Measurements from ENCODE around the gene CNNM2.
A peak's percentile ranks its signal among the peaks of the same experiment; 100 is the strongest.
"Not testable (repeated sequence)": the region's sequence is repeated elsewhere in the genome, so short reads cannot be mapped to it uniquely, and the experiment has no call there.

Gene CNNM2

DNA sequence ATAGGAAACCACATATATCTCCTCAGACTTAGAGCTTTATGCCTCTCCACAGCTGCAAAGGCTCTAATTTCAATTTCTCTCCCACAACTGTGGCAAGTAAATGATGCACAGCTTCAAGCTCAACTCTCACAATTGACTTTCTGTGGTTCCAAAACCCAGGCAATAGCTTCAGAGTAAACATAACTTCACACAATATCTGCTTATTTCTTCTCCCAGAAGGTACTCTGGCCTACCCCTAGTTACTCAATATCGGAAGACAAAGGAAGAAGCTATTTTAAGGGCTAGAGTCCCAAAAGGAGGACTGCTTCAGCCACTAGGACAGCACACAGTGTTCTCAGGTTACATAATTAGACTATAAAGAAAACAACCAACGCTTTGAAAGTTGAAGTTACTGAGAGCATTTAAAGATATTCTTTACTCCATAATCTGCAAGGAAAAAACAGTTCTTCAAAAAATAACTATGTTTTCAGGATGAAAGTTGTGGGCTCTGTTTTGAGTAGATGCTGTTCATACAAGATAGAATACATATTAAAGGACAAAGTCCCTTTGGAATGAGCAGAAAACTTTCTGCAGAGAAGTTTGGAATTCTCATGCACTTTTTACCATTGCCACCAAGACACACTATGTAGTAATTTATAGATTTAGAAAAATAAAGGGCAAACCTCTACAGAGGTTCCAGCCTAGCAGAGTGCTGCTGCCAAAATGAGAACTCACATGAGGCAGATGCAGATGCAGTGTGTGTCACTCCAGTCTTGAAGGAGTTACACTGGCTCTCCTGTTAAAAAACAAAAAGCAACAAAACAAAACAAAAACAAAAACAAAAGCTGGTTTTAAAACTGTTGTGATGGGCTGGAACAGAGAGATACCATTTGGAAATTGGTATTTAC is 193.2 kb downstream of the CNNM2 start:
- DNase-seq, result peak in 1 of 2 experiments; percentile 14

DNA sequence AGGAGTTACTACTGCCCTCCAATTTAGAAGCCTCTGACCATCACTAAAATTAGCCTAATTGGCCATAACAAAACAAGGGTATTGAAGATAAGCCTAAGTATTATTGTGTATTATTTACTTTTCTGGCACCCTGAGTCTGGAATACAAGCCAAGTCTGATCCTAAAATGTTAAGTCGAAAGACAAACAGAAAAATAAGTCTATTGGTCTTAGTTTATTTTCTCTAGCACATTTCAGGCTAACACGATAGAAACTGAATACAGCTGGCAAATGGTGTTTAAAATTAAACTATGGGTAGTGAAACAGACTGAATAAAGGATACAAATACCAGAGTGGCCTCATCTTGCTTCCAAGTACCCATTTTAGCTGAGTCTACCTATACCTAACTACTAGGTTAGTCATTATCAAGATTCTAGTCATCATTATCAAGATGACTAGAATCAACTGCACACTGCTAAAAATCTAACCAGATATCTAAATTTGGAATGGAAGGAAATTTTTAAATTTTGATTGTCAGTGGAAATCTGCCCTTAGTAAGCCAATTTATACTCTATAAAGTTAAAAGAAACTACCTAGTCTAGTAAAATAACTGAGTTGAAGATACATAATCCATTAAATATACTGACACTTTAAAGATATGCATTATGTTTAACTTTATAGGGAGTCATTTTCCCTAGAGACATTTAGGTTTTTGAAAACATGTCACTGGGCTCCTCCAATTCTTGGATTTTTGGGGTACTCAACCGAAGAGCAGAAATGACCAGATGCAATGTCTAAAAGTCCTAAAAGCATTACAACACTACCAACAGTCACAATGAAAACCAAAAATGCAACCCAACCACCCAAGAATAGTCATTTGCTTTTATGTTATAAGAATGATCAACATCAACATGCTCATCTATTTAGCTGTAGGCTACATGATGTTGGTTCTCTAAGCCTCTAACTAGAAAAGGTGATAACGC is 194.1 kb downstream of the CNNM2 start:
- no peak for DNase-seq

DNA sequence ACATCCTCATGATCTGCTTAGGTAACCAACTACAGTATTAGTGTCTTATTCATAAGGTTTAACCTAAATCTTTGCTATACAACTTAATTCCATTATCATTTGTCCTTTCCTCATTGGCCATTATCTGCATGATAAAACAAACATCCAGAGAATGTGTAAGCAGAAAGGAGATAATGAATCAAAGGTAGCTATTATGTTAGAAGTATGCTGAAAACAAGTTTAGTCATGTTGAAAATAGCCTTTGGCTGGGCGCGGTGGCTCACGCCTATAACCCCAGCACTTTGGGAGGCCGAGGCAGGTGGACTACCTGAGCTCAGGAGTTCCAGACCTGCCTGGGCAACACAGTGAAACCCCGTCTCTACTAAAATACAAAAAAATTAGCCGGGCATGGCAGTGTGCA is 196.8 kb downstream of the CNNM2 start:
- no peak for DNase-seq

DNA sequence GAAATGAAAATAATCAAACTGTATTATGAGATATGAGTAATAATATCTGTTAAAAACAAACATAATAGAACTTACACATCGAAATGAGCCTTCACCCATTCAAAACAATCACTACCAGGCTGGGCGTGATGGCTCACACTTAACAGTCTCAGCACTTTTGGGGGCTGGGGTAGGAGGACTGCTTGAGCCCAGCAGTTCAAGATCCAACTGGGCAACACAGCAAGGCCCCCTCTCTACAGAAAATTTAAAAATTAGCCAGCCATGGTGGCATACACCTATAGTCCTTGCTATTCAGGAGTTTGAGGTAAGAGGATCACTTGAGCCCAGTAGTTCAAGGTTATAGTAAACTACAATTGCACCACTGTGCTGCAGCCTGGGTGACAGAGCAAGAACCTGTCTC is 199.2 kb downstream of the CNNM2 start:
- no peak for DNase-seq

DNA sequence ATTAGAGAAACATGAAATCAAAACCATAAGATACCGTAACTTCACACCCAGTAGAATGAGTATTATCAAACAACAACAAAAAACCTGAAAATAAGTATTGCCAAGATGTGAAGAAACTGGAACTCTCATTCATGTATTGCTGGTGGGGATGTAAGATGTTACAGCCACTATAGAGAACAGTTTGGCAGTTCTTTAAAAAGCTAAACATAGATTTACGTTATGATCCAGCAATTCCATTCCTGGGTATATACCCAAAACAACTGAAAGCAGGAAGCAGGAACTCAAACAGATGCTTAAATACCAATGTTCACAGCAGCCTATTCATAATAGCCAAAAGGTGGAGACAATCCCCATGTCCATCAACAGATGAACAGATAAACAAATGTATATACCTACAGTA is 202.5 kb downstream of the CNNM2 start:
- no peak for DNase-seq

DNA sequence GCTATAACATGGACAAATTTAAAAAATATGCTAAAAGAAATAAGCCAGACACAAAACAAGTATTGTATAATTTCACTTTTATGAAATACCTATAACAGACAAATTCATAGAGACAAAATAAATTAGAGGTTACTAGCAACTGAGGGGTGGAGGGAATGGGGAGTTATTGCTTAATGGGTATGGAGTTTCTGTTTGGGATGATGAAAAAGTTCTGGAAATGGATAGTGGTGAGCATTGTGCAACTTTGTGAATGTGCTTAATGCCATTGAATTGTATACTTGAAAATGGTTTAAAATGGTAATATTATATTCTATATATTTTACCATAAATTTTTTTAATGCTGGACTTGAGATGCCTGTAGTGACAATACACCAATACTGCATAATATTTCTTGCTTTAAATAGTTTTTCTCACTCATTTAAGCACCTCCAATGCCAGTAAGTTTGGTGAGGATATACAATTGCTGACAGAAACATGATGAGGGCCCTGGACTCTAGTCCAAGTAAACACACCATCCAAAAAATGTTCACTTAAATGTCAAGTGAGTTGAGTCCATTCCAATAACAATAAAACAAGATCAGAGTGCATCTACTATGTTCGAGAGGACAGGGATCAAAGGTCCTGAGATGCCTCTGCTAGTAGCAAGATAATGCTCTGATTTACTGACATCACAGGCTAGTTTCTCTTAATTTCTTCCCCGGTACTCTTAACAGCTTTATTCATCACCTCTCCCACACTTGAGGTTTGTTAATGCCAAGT is 203.1 kb downstream of the CNNM2 start:
- no peak for DNase-seq

DNA sequence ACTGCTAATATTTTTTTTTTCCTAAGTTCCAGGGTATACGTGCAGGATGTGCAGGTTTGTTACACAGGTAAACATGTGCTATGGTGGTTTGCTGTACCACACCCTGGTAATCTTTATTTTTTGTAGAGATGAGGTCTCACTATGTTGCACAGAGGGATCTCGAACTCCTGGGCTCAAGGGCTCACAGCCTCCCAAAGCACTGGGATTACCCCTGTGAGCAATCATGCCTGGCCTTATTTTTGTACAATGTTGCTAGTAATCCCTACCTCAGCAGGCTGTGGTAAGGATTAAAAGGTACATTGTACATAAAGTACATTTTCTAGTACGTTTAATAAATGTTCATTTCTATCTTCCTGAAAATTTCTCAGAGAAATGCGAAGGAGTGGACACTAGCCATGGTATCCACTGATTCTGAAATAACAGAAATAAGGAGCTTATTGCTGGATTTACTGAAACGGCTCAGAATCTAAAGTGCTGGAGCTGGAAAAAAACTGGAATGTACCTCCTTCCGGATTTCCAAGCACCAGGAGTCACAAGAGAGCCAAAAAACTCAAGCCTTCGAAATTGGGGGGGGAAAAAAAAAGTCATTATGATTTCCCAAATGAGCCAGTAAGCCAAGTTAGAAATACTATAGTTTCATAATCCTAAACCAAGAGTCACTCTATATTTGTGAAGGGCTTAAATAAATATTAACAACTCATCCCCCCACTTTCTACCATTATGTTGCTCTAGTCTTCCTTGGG is 205.4 kb downstream of the CNNM2 start:
- DNase-seq, result no peak

DNA sequence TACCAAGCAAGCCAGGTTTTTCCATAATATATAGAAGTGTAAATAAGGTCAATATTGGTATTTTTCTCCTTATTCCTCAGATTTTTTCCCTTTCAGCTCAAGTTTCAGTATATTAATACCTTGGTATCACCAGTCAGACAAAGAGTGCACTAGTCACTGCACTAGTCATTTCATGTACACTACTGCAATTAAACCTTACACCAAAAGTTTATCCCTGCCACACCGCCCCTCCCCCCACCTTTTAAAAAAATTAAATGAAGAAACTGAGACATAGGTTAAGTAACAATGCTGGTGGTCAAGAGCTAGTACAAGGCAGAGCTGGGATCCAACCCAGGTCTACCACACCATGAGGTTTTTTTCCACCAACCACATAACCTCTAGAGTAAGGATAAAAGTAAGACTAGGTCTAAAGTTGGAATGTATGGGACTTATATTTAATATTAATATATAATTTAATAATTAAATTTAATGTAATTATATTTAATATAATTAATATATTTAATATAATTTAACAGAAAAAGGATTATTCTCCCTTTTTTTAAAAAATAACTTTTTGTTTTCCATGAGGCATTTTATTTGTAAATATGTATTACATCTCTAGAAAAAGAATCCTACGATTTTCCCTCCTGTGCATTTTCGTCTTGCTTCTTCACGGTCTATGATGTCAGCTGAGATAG is 206.5 kb downstream of the CNNM2 start:
- DNase-seq, result no peak

DNA sequence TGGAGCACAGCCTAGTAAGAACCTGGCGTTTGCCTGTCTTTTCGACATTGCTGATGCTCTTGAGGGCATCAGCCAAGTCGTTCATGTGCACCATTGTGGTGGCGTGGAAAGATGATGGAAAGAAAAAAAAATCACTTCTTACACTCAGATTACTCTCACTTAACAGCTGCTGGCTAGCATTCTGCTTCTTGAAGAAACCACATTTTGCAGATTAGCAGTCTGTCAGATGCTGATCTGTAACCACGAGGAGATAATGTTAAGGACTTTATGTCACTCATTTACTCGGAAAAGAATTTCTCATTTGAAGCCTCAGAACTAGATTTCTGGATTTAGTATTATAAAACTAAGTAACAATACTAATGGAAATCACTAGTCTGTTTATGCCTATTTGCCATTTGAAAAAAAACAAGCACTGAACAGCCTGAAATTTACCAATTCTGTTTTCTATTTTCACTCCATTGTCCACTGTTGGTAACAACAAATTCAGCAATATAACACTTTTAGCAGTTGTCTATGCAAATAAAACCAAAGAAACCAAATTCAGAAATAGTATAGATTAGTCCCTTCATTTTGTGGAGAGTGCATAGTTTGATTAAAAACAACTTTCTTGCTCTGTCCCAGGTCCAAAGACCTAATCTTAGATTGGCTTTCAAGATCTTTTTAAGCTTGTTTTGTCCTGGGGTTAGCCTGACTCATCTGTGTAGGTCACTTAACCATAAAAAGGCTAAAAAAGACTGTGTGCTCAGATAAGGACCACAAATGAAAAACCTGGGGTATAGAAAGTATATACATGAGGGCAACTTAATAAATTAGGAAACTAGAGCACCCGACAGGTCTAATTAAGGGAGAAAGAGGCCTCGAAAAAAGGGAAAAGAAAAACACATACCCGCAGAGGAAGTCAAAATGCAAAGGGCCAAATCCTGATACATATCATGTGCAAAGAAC is 207.5 kb downstream of the CNNM2 start:
- no peak for DNase-seq

DNA sequence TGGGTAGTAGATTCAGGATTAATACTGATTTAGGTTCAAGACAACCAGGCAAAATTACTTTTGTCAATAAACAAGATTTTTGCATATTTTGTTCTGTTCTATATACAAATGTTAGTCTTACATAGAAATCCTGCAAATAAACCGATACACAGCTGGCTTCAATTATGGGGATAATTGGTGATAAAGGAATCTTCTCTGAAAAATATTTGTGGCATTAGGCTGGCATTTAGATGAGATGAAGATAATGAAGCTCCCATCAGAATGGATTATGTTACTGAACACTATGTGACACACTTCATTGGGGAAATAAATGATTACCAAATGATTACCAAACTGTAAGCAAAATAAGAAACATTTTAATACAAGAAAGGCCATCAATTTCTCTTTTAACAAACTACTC is 209.1 kb downstream of the CNNM2 start:
- DNase-seq, result no peak

DNA sequence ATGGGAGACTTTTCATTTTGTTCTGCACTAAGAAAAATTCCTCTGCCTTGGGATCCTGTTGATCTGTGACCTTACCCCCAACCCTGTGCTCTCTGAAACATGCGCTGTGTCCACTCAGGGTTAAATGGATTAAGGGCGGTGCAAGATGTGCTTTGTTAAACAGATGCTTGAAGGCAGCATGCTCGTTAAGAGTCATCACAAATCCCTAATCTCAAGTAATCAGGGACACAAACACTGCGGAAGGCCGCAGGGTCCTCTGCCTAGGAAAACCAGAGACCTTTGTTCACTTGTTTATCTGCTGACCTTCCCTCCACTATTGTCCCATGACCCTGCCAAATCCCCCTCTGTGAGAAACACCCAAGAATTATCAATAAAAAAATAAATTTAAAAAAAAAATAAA is 212.1 kb downstream of the CNNM2 start:
- not testable (repeated sequence) for DNase-seq

DNA sequence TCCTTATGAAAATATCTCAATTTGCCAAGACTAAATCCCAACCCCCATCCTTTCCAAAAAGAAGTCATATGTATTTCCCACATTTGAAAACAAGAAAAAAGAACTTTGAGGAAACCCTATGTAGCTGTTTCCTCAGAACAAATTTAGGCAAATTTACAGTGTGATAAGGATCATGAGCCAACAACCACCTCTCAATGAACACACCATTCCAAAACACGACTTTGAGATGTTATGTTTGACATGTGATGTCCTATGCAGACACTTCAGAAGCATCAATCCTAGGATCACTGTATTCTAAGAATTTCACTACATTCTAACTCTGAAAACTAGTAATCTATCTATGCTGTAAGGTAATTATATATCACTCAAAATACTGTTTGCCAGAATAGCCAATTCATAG is 212.8 kb downstream of the CNNM2 start:
- DNase-seq, result no peak

DNA sequence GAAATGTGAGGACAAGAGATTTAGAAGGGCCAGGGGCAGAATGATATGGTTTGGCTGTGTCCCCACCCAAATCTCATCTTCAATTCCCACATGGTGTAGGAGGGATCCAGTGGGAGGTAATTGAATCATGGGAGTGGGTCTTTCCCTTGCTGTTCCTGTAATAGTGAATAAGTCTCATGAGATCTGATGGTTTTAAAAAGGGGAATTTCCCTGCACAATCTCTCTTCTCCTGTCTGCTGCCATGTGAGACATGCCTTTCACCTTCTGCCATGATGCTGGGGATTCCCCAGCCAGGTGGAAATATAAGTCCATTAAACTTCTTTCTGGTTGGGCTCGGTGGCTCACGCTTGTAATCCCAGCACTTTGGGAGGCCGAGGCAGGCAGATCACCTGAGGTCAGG is 217.1 kb downstream of the CNNM2 start:
- not testable (repeated sequence) for DNase-seq

DNA sequence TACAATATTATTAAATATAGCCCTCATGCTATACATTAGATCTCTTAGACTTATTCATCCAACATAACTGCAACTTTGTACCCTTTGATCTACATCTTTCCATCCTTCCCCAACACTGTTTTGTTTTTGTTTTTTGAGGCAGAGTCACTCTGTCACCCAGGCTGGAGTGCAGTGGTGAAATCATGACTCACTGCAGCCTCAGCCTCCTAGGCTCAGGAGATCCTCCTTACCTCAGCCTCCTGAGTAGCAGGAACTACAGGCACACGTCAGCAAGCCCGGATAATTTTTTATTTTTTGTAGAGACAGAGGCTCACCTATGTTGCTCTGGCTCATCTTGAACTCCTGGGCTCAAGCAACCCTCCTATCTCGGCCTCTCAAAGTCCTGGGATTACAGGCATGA is 221.7 kb downstream of the CNNM2 start:
- DNase-seq, result no peak

All from NCI-H526 (cell line).